ENCODE measurements around the gene TSFM. TPM values are rescaled to one million over a fixed set of nuclear protein-coding genes. Genes with fewer than 3 reads are reported as not detected.

TSFM gene
- total and polyA plus RNA-seq, 2 of the 13 experiments (the other 11 are each of a cell fraction or from before 2014, with no cell fraction given), result 29.8 to 68.3 TPM

- no peak for TF ChIP-seq DMTF1 (CRISPR knock-in tag; IDR thresholded peaks at IDR 0.05)
- TF ChIP-seq ZNF547 (CRISPR knock-in tag; IDR thresholded peaks at IDR 0.05), result no peak
- TF ChIP-seq RFX5 (IDR thresholded peaks at IDR 0.05; ENCODE audit: low read depth, low read length), result no peak
- TF ChIP-seq POLR2AphosphoS5 (IDR thresholded peaks at IDR 0.05; ENCODE audit: low read depth, low read length), result no peak
These were observed 24.8 kb upstream of the TSFM start (continued) for GRCh38 chr12:57757771-57758170.

- ChIA-PET CTCF (ENCODE audit: low intra/inter-chr PET ratio, low total read pairs) (interaction anchor here (2.3 kb wide), 1 partner anchor 147 kb away, joined by 10 read pairs; no protein-coding TSS in a partner anchor), POLR2A (interaction anchor here (1.1 to 3.5 kb wide), 2 partner anchors 13 to 24 kb away, joined by 3 to 11 read pairs; partner anchors contain the start of genes EEF1AKMT3, METTL1 and TSFM)
- H3K9ac ChIP-seq (ENCODE audit: insufficient read depth, low read depth, low read length), result no peak overlapping the region
- H3K4me2 ChIP-seq (ENCODE audit: low read depth, low read length), result no peak overlapping the region
- no peaks in the 10 kb centered on the region for H3K9me3 ChIP-seq (ENCODE audit: low read length)
- H3K27me3 ChIP-seq (ENCODE audit: control insufficient read depth in 1 of 2, insufficient read depth in 2 of 2, low read length in 2 of 2), result no peaks in the 10 kb centered on the region
- FAIRE-seq (no peak), ATAC-seq (no peak), DNase-seq (ENCODE audit: low spot score) (no peak)
- H3K79me2 ChIP-seq (ENCODE audit: insufficient read depth, low read length), result peaks cover 3% of the 10 kb centered on the region
- BruUV-seq (replicated peaks), result no TSS peak
- no peak overlapping the region for H3K4me3 ChIP-seq (replicated peaks in 1 of 3; ENCODE audit: insufficient read depth in 1 of 3, low read depth in 2 of 3, low read length in 3 of 3)
- TF ChIP-seq FOSL2 (CRISPR knock-in tag; IDR thresholded peaks at IDR 0.05) (no peak), CENPT (CRISPR knock-in tag; IDR thresholded peaks at IDR 0.05; ENCODE audit: low read depth) (no peak)
- H2AFZ ChIP-seq (ENCODE audit: low read length), result no peak overlapping the region
- 0 out of 2 replicates have a peak, but pooled peaks cover 5% of the 10 kb centered on the region for H4K20me1 ChIP-seq (ENCODE audit: insufficient read depth, low read length)
- 92% methylated on average over 12 of the region's 25 CpGs for WGBS (ENCODE audit: low lambda C conversion rate)
- H3K36me3 ChIP-seq (replicated peaks in 1 of 2; ENCODE audit: control insufficient read depth in 1 of 2, insufficient read depth in 2 of 2, low read length in 2 of 2), result no peaks in the 10 kb centered on the region; a peak in 1 of 5 replicates
- intact Hi-C loops (cut with micrococcal nuclease; ENCODE audit: unreplicated experiment) (no loop called here), in situ Hi-C loops (cut with HindIII; ENCODE audit: extremely low pct_ligation_motif_present, low pct_unique_long_range_greater_than_20kb) (no loop called here)
- H3K27ac ChIP-seq (ENCODE audit: extremely low read length, insufficient read depth, low read length), result no peak overlapping the region
- H3K4me1 ChIP-seq (ENCODE audit: insufficient read depth, low read length), result peaks cover 28% of the 10 kb centered on the region
These were observed 23.8 kb upstream of the TSFM start for GRCh38 chr12:57758552-57759359.
